NCI-H1092 (cell line): Measurements from ENCODE around the gene OR51T1.
"Not testable (repeated sequence)": the region's sequence is repeated elsewhere in the genome, so short reads cannot be mapped to it uniquely, and the experiment has no call there.

Source experiments
- DNase-seq: peaks from one replicate; lab custom pipeline; 2025; lab: John Stamatoyannopoulos, UW

Gene OR51T1, protein sequence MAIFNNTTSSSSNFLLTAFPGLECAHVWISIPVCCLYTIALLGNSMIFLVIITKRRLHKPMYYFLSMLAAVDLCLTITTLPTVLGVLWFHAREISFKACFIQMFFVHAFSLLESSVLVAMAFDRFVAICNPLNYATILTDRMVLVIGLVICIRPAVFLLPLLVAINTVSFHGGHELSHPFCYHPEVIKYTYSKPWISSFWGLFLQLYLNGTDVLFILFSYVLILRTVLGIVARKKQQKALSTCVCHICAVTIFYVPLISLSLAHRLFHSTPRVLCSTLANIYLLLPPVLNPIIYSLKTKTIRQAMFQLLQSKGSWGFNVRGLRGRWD

DNA sequence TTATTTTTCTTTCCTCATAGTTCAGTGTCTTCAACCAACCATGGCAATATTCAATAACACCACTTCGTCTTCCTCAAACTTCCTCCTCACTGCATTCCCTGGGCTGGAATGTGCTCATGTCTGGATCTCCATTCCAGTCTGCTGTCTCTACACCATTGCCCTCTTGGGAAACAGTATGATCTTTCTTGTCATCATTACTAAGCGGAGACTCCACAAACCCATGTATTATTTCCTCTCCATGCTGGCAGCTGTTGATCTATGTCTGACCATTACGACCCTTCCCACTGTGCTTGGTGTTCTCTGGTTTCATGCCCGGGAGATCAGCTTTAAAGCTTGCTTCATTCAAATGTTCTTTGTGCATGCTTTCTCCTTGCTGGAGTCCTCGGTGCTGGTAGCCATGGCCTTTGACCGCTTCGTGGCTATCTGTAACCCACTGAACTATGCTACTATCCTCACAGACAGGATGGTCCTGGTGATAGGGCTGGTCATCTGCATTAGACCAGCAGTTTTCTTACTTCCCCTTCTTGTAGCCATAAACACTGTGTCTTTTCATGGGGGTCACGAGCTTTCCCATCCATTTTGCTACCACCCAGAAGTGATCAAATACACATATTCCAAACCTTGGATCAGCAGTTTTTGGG lies at the start of gene OR51T1:
Gene OR51T1, plus strand, starts transcription at position 41 of the 641 bp plus-strand sequence. Its CDS starts 0 bp downstream, at position 41.
- peak; percentile 6 for DNase-seq

DNA sequence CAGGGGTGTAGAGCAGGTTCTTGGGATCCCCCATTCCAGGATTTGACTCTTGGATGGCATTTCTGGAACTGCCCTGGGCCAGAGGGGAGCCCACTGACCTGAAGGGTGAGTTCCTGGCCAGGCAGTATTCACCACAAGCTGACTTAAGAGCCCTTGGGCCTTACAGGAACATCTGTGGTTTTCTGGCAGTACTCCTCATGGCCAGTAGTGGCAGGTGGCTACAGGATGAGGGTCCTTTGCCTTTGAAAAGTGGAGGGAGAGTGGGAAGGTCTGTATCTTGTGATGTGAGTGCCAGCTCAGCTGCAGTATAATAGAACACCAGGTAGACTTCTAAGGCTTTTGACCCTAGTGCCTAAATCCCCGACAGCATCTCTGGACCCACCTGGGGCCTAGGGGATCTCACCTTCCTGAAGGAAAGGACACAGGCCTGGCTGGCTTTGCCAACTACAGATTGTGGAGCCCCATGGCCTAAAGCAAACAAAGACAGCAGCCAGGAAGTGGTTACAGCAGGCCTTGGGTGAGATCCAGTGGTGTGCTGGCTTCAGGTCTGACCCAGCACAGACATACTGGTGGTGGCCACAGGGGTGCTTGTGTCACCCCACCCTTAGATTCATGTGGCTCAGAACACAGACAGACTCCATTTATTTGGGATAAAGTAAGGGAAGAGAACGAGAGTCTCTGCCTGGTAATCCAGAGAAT lies 41.7 kb upstream of the OR51T1 start:
- DNase-seq, result no peak

- DNase-seq, result no peak
Measured at GRCh38 chr11:4848908-4849532, 32.7 kb upstream of the OR51T1 start, which contains the start of gene OR51S1. Gene OR51S1, minus strand, starts transcription at chr11:4849208. Its CDS starts 0 bp downstream, at chr11:4849208.

GRCh38 chr11:4851033-4851432 lies 30.7 kb upstream of the OR51T1 start:
- DNase-seq, result no peak

GRCh38 chr11:4854286-4854685 lies 27.4 kb upstream of the OR51T1 start:
- DNase-seq, result not testable (repeated sequence)

- DNase-seq, result no peak
Measured at GRCh38 chr11:4862447-4863236, 19.1 kb upstream of the OR51T1 start.

DNA sequence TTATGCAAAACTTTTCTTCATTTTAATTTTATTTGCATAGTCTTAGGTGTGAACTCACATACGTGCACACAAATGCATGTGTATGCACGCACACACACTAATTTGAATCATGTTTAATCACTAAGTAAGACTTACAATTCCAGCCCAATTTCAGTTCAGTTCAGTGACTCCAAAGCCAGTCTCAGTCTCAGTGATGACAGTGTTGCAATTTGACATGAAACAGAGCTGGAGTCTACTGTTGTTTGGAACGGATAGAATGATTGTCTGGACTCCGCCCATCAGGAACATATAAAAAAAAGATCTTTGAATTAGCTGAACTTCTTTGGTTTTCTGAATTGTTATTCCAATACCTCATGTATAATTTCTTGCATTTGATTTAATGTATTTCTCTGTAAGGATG lies 17.8 kb upstream of the OR51T1 start:
- DNase-seq, result no peak

DNA sequence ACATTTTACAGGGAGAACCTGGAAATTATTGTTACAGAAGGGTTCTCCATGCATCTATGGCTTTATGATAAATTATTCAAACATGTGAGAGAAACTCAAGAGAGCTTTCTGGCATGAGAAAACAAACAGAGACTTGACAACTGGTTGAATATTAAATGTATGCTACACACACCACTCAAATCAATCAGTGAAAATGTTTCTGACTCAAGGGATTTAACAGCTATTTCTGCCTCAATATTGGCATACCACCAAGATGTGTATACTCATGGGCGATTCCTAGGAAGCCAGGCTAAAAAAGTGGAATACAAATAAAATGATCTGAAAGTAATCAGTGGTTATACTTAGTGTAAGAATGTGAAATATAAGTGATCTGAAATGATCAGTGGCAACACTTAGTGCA lies 15.8 kb upstream of the OR51T1 start:
- no peak for DNase-seq

DNA sequence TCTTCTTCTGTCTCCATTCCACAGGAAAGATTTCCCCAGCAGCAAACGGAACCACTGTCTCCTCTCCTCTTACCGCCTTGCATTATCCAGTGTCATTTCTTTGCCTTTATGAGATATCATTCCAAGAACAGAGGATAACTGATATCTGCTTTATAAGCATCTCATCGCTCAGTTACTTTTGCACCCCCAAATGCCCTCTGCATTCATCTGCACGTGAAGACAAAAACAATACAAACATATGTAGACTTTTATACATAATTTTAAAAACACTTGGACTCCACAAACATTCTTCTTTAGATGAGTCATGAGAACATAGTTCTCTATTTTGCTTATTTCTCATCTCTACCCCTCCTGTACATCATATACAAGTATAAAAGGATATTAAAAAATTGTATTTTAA lies 512 bp upstream of the OR51T1 start:
- DNase-seq, result no peak

DNA sequence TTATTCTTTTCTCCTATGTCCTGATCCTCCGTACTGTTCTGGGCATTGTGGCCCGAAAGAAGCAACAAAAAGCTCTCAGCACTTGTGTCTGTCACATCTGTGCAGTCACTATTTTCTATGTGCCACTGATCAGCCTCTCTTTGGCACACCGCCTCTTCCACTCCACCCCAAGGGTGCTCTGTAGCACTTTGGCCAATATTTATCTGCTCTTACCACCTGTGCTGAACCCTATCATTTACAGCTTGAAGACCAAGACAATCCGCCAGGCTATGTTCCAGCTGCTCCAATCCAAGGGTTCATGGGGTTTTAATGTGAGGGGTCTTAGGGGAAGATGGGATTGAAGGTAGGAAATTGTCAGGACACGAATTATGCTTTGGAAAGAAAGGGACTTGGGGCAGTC lies 843 bp downstream of the OR51T1 start:
- peak; percentile 38 for DNase-seq

DNA sequence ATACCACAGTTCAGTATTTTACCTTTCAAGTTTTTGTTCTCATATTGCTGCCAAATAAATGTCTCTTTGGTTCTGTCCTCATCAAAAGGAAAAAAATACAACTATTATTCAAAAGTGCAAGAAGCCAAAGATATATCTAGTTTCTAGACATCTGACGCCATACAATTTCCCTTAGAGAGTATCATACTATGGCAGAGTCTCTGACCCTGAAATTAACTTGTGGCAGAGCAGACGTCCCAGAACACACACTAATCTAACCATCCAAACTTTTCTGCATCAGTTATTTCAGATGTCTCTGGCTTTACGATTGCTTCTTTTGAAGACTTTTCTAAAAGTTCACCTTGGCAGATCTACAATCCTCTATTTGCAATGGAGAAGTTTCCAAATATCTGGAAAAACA lies 2.7 kb downstream of the OR51T1 start:
- no peak for DNase-seq

GRCh38 chr11:4886186-4886585 lies 4.5 kb downstream of the OR51T1 start:
- DNase-seq, result no peak

DNA sequence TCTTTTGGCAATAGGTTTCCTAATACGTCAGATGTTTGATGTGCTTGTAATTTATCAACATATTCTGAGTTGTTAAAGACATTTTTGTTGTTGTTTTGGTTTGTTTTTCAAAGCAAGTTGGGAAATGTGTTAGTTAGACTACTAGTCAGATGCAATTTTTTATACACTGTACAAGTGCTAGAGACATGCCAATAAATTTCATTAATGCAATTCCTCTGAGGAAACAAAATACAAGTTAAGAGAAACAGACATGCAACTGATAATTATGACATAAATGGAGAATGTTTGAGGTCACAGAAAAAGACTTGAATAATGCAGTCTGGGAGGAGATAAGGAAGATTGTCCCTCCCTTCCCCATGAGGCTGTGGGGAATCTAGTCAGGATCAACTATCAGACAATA lies 5.9 kb downstream of the OR51T1 start:
- DNase-seq, result no peak

GRCh38 chr11:4890279-4890678 lies 8.6 kb downstream of the OR51T1 start:
- DNase-seq, result no peak

DNA sequence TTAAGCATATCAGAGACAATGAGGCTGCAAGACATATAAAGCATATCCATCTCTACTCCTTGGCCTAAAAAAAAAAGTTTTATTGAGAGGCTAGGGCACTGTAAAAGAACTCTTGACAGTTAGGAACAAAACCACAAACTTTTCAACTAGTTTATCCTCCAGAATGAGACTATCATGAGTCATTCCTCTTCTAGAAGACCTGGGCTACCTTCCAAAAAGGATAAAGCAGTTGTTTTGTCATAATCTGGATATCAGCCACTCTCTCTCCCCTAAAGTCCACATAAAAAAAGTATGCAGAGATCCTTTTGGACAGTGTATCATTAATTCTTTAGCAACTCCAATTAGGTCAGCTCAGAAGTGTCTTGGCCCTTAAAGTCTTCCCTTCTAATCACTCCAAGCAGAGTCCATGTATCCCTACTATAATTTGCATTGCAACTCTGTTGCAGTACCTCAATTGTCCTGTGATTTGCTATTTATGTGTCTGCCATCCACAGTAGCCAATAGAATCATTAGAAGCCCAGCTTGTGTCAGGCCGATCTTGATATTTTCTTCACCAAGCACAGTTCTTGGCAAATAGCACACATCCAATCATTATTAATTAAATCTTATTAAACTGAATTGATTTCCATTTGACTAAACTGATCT lies 10.4 kb downstream of the OR51T1 start:
- no peak for DNase-seq

- DNase-seq, result no peak
Measured at GRCh38 chr11:4903484-4903883, 21.8 kb downstream of the OR51T1 start, which contains the start of gene OR51A7. Gene OR51A7, plus strand, starts transcription at chr11:4903783. Its CDS starts 3,587 bp downstream, at chr11:4907370.

- no peak for DNase-seq
Measured at GRCh38 chr11:4916581-4916980, 34.9 kb downstream of the OR51T1 start.

- DNase-seq, result no peak
Measured at GRCh38 chr11:4919250-4919649, 37.5 kb downstream of the OR51T1 start, which contains the start of gene OR51G2. Gene OR51G2, minus strand, starts transcription at chr11:4919350. Its CDS starts 3,687 bp downstream, at chr11:4915663.

GRCh38 chr11:4921796-4922195 lies 40.1 kb downstream of the OR51T1 start:
- no peak for DNase-seq

- DNase-seq, result no peak
Measured at GRCh38 chr11:4922304-4922703, 40.6 kb downstream of the OR51T1 start.

DNA sequence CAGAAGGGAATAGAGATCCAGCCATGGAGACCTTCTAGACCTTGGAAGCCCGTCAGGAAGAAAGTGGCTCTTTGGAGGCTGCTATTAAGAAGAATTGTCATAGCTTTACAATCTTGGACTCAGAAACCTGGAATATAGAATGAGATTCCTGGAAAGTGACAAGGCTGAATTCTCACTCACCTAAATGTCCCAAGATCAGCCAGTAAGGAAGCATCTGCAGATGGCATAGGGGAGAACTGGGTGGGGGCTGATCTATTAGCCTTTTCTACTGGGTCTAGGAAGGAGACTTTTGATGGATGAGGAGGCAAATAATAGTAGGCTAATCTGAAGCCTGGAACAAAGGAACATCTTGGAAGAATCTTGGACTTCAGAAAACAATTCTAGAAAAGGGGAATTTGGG lies 42.5 kb downstream of the OR51T1 start, which contains the start of gene OR51G1:
Gene OR51G1, minus strand, starts transcription at position 101 of the 400 bp plus-strand sequence. Its CDS starts 0 bp downstream, at position 101.
- no peak for DNase-seq
